Activated CD4-positive, CD25-positive, alpha-beta regulatory T cell (primary cell): Measurements from ENCODE around the gene DNAH7.
"Not testable (repeated sequence)": the region's sequence is repeated elsewhere in the genome, so short reads cannot be mapped to it uniquely, and the experiment has no call there.

Experiments
- DNase-seq, 4 experiments: peaks; one replicate each; lab custom pipeline; 2025; lab: John Stamatoyannopoulos, UW

Gene DNAH7

DNA sequence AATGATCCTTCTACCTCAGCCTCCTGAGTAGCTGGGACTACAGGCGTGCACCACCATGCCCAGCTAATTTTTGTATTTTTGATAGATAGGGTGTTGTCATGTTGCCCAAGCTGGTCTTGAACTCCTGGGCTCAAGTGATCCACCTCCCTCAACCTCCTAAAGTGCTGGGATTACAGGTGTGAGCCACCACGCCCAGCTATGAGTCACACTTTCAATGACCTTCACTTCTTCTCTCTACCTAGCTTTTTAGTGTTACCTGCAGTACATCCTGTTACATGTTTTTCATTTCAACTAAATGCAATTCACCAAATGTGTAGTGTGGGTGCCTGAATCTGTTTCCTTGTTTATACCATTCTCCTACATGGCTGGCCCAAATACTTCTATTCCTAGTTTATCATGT lies 347.6 kb downstream of the DNAH7 start:
- DNase-seq: no peak

DNA sequence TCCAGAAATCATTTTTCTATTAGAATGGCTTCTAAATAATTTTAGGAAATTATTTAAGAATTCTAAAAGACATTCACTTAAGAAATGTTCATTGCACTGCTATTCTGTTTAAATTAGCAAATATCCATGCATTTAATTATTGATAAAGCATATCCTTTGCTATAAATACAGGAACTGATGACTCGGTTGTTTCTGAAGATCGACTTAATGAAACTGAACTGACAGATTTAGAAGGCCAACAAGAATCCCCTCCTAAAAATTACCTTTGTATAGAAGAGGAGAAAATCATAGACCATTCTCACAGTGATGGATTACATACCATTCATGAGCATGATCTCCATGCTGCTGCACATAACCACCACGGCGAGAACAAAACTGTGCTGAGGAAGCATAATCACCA lies 352.2 kb downstream of the DNAH7 start:
- DNase-seq: no peak

DNA sequence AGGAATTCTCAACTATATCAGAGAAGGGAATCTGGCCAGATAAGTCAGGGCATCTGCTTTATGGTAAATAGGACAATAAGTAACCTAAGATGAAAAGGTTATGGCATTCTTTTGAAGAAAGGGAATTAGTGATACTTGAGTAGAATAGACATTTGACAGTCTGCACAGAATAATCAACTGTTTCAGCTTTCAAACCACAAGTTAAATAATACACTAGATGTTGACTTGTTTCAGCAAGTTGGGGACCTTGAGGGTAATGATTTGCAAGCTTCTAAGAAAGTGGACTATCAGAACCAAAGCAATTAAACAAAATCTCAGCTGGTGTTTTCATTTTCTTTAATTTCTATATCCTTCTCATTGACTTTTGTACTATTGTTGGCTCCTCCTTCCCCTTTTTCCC lies 357.2 kb downstream of the DNAH7 start:
- no peak for DNase-seq

DNA sequence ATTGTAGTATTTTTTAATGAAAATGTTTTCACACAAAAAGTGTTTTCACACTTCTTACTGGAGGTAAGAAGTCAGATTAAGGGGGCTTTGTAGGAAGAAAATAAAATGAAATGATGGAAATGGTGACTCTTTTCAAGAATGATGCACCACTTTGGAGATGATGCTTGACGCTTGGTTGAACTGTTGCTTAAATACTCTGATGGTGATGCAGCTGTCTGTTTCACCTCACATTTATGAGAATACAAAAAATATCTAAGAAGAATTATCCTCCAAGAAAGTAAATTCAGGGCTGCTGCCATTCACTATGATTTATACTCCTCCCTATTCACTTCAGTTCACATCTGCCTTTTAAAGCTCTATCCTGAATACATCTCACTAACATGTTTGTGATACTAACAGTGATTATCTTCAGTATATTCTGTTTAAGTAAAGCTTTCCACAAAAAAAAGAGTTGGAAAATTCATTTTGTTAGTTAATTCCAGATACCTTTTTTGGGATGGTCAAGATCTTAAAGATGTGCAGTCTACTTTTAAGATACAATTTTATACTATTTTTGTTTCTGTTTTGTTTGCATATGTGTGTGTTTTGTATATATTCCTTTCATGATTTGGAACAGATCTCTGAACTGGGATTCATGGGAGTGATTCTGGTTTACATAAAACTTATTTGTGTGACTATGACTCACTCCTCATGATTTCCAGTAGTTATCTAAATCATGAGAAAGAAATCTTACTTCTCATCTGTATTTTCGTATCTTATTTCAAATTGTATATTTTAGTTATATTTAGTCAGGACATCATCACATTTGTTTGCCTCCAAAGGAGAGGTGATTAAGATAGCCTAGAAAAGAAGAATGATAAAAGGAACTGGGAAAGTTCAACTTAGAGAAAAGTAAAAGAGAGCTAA lies 358.5 kb downstream of the DNAH7 start:
- DNase-seq: no peak

DNA sequence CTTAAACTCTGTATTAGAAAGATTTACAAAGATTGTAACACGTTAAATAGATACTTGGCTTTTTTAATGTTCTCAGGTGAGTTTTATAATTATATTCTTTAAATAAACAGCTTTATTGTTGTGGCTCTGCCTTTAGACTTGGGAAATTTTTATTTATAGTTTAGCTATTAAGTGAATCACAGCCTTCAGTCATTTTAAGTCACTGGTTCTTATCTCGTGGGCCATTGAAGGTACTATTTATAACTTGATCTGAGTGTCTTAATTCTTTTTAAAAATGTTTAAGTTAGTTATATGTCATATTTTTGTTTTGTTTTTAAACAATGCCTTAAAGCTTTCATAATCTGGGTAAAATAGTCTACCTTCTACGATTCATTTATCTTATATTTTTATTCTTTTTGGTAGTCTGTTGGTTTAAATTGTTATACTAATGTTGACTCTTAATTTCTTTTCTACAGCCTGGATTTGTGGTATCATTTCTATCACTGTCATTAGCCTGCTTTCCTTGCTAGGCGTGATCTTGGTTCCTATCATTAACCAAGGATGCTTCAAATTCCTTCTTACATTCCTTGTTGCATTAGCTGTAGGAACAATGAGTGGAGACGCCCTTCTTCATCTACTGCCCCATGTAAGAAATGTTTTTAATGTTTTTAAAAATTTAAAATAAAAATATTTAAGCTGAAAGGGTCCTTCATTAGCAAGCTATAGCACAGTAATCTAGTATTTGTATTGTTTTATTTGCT lies 362.3 kb downstream of the DNAH7 start:
- DNase-seq: no peak

DNA sequence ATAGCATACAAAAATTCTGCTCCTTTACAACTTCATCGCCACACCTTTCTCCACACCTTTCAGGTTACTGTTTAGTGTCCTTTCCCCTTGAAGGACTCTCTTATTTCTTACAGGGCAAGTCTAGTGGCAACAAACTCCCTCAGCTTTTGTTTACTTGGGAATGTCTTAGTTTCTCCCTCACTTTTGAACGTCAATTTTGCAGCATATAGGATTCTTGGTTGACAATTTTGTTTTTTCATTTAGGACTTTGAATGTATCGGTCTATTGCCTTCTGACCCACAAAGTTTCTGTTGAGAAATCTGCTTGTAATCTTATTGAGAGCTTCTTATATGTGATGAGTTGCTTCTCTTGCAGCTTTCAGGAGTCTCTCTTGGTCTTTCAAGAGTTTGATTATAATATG lies 368.2 kb downstream of the DNAH7 start:
- no peak for DNase-seq

DNA sequence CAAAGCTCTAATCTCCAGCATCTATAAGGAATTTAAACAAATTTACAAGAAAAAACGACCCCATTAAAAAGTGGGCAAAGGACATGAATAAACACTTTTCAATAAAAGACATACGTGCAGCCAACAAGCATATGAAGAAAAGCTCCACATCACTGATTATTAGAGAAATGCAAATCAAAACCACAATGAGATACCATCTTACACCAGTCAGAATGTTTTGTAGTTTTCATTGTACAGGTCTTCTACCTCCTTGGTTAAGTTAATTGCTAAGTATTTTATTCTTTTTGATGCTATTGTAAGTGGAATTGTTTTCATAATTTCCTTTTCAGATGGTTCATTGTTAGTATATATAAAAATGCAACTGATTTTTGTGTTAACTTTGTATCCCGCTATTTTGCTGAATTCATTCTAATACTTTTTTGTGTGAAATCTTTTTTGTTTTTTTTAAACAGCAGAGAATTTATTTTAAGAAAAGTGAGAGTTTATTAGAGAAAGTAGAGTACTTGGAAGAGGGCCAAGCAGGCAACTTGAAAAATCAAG lies 370.9 kb downstream of the DNAH7 start:
- DNase-seq: no peak

DNA sequence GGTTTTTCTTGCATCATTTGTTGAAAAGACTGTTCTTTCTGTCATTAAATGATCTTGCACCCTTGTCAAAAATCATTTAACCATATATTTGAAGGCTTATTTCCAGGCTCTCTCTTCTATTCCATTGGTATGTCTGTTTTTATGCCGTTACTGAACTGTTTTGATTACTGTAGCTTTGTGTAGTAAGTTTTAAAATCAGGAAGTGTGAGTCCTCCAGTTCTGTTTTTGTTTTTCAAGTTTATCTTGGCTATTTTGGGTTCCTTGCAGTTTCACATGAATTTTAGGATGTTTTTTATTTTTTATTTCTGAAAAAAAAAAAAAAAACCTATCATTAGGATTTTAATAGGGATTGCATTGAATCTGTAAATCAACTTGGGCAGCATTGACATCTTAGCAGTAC lies 372.6 kb downstream of the DNAH7 start:
- DNase-seq: no peak

DNA sequence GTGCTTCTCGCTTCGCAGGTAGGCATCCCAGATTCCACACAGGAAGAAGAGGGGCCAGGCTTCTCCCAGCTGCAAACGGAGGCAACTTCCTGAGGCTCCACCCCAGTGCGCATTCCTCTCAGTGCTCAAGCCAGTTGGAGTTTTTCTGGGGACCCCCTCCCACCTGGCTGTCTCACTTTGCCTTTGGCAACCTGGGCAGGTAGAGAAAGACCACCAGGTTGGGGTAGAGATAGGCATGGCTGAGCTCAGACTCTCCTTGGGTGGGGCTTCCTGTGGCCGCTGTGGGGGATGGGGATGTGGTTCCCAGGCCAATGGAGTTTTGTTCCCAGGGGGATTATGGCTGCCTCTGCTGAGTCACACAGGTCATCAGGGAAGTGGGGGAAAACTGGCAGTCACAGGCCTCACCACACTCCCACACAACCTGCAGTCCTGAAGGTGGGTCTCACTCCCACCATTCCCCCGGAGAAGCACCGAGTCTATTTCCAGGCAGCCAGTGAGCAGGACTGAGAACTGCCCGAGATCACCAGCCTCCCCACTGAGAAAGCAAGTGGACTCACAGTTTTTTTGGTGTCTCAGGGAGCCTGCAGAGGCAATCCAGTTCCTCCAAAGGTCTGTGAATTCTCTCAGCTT lies 373.5 kb downstream of the DNAH7 start:
- no peak for DNase-seq

DNA sequence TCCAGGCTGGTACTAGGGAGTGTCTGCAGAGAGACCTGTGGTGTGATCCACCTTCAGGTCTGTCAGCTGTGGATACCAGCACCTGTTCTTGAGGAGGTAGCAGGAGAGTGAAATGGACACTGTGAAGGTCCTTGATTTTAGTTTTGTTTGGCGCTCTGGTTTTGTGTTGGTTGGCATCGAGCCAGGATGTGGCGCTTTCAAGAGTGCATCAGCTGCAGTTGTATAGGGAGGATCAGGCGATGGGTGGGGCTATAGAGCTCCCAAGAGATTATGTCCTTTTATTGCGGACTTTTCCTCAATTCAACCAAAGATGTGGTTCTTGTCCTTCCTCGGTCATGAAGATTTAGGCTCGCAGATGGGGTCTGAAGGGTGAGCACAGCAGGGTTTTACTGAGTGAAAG lies 374.1 kb downstream of the DNAH7 start:
- DNase-seq: no peak

DNA sequence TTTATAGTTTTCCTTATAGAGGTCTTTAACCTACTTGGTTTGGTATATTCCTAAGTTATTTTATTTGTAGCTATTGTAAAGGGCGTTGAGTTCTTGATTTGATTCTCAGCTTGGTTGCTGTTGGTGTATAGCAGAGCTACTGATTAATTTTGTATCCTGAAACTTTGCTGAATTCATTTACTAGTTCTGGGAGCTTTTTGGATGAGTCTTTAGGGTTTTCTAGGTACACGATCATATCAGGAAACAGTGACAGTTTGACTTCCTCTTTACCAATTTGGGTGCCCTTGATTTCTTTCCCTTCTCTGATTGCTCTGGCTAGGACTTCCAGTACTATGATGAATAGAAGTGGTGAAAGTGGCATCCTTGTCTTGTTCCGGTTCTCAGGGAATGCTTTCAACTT lies 376.1 kb downstream of the DNAH7 start:
- not testable (repeated sequence) for DNase-seq
